Measurements from ENCODE around the gene ABHD2. TPM values are rescaled to one million over a fixed set of nuclear protein-coding genes. Genes with fewer than 3 reads are reported as not detected.

The ABHD2 gene
- total RNA-seq, 1 donor: 43.6 TPM

- TF ChIP-seq CTCF (IDR thresholded peaks at IDR 0.05; ENCODE audit: insufficient read depth, low read depth, low read length): no peak
- no peak for DNase-seq (ENCODE audit: low read depth)
- no peak overlapping the region for H3K4me3 ChIP-seq (ENCODE audit: low read depth, low read length)
Observed at GRCh38 chr15:89144491-89144890, 56.2 kb downstream of the ABHD2 start.

GRCh38 chr15:89146366-89146765 lies 58.1 kb downstream of the ABHD2 start:
- no peak for DNase-seq (ENCODE audit: low read depth)
- H3K4me3 ChIP-seq (ENCODE audit: low read depth, low read length): no peak overlapping the region
- no peak for TF ChIP-seq CTCF (IDR thresholded peaks at IDR 0.05; ENCODE audit: insufficient read depth, low read depth, low read length)

- DNase-seq (ENCODE audit: low read depth): no peak
- H3K4me3 ChIP-seq (ENCODE audit: low read depth, low read length): no peak overlapping the region
- no peak for TF ChIP-seq CTCF (IDR thresholded peaks at IDR 0.05; ENCODE audit: insufficient read depth, low read depth, low read length)
Observed at GRCh38 chr15:89148126-89148525, 59.9 kb downstream of the ABHD2 start.

- no peak for DNase-seq (ENCODE audit: low read depth)
- no peak for TF ChIP-seq CTCF (IDR thresholded peaks at IDR 0.05; ENCODE audit: insufficient read depth, low read depth, low read length)
- H3K4me3 ChIP-seq (ENCODE audit: low read depth, low read length): no peak overlapping the region
Observed at GRCh38 chr15:89149501-89150101, 61.3 kb downstream of the ABHD2 start.

- no peak for TF ChIP-seq CTCF (IDR thresholded peaks at IDR 0.05; ENCODE audit: insufficient read depth, low read depth, low read length)
- DNase-seq (ENCODE audit: low read depth): no peak
- H3K4me3 ChIP-seq (ENCODE audit: low read depth, low read length): no peak overlapping the region
Observed at GRCh38 chr15:89150287-89150686, 62.0 kb downstream of the ABHD2 start.

- no peak for TF ChIP-seq CTCF (IDR thresholded peaks at IDR 0.05; ENCODE audit: insufficient read depth, low read depth, low read length)
- no peak overlapping the region for H3K4me3 ChIP-seq (ENCODE audit: low read depth, low read length)
- no peak for DNase-seq (ENCODE audit: low read depth)
Observed at GRCh38 chr15:89150762-89151664, 62.8 kb downstream of the ABHD2 start.
